GM10248 (cell line): Measurements from ENCODE around the gene SAMD4B.

Experiments
- CTCF ChIA-PET: fragments of 300-600 bp; sonication (Branson Sonifier 250); formaldehyde crosslinking; extraction: SDS; loops from one replicate; lab custom pipeline; 2021; ENCODE audit warnings: antibody characterized with exemption; lab: Yijun Ruan, JAX
- POLR2A ChIA-PET: fragments of 350-650 bp; sonication (Branson Sonifier 250); formaldehyde crosslinking; extraction: SDS; loops from one replicate; lab custom pipeline; 2020; ENCODE audit warnings: antibody characterized with exemption; lab: Yijun Ruan, JAX
- DNase-seq: peaks from one replicate; pipeline ENCODE4 v3.0.0; 2012; ENCODE audit errors: extremely low spot score
- CTCF ChIP-seq: IDR thresholded peaks from 2 replicates; pipeline ENCODE4 v1.5.1; 2012; ENCODE audit warnings: mild to moderate bottlenecking, low read depth; ENCODE audit errors: extremely low read depth, missing control alignments, control extremely low read depth

The SAMD4B gene

GRCh38 chr19:39398297-39398864 is 56.2 kb downstream of the SAMD4B start:
- no peak for TF ChIP-seq CTCF
- POLR2A ChIA-PET: interaction anchor here (0.6 to 2.8 kb wide), 7 partner anchors 9 to 68 kb away, joined by 4 to 49 read pairs (median 7); partner anchors contain the start of genes PLEKHG2, RPS16 and ZFP36
- CTCF ChIA-PET: interaction anchor here (0.6 to 4.1 kb wide), 39 partner anchors 9 to 360 kb away, joined by 3 to 103 read pairs (median 4); partner anchors contain the start of genes EID2B, PLEKHG2, RPS16 and SAMD4B
- no peak for DNase-seq

GRCh38 chr19:39399668-39400050 is 57.4 kb downstream of the SAMD4B start:
- no peak for TF ChIP-seq CTCF
- CTCF ChIA-PET: interaction anchor here (3.9 kb wide), 1 partner anchor 12 kb away, joined by 43 read pairs; the partner anchor contains the start of gene PLEKHG2
- DNase-seq: no peak
- POLR2A ChIA-PET: interaction anchor here (0.9 to 2.8 kb wide), 3 partner anchors 8 to 12 kb away, joined by 3 to 23 read pairs (median 4); partner anchors contain the start of genes MED29, PAF1 and PLEKHG2

- ChIA-PET CTCF (interaction anchor here (1.9 to 3.9 kb wide), 2 partner anchors 9 to 12 kb away, joined by 11 to 43 read pairs; partner anchors contain the start of genes MED29, PAF1 and PLEKHG2), POLR2A (interaction anchor here (0.9 to 1.0 kb wide), 2 partner anchors 8 to 9 kb away, joined by 3 to 4 read pairs; partner anchors contain the start of genes MED29 and PAF1)
- no peak for TF ChIP-seq CTCF
- DNase-seq: no peak
Observed at GRCh38 chr19:39400061-39400460, 57.8 kb downstream of the SAMD4B start.

- TF ChIP-seq CTCF: no peak
- CTCF ChIA-PET: interaction anchor here (0.7 to 3.9 kb wide), 4 partner anchors 10 to 40 kb away, joined by 3 to 43 read pairs (median 7); partner anchors contain the start of genes MED29, PAF1 and PLEKHG2
- POLR2A ChIA-PET: interaction anchor here (1.2 to 2.3 kb wide), 2 partner anchors 10 kb away, joined by 17 to 18 read pairs; partner anchors contain the start of genes MED29 and PAF1
- DNase-seq: no peak
Observed at GRCh38 chr19:39401070-39401548, 58.9 kb downstream of the SAMD4B start.

- TF ChIP-seq CTCF: no peak
- ChIA-PET POLR2A (interaction anchor here (0.6 to 2.3 kb wide), 3 partner anchors 10 to 30 kb away, joined by 4 to 18 read pairs (median 17); partner anchors contain the start of genes MED29 and PAF1), CTCF (interaction anchor here (0.7 to 3.9 kb wide), 5 partner anchors 8 to 39 kb away, joined by 3 to 43 read pairs (median 3); partner anchors contain the start of genes MED29, PAF1 and PLEKHG2)
- DNase-seq: peak; percentile 67
Observed at GRCh38 chr19:39401549-39402345, 59.5 kb downstream of the SAMD4B start.
